CD4-positive, alpha-beta T cell treated with Interferon alpha-2 for 1 hour (primary cell): ENCODE results near the gene C16orf74.

ENCODE experiments used
- DNase-seq, 2 donors: peaks; one replicate each; pipeline ENCODE4 v3.0.0-alpha.2; 2020 to 2022

C16orf74 gene

DNA sequence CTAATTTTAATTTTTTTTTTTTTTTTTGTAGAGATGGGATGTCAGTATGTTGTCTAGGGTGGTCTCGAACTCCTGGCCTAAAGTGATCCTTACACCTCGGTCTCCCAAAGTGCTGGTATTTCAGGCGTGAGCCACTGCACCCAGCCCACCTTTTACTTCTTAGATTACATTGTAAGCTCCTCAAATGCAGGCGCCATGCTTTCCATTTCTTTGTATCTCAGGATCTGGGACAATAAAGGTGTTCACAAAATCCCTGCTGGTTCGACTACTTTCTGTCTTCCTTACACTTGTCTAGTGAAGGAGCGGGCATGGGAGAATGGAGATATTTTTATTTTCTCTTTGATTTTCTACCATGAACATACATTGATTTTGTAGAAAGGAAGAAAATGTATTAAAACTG is 23.2 kb upstream of the C16orf74 start:
- DNase-seq: no peak

DNA sequence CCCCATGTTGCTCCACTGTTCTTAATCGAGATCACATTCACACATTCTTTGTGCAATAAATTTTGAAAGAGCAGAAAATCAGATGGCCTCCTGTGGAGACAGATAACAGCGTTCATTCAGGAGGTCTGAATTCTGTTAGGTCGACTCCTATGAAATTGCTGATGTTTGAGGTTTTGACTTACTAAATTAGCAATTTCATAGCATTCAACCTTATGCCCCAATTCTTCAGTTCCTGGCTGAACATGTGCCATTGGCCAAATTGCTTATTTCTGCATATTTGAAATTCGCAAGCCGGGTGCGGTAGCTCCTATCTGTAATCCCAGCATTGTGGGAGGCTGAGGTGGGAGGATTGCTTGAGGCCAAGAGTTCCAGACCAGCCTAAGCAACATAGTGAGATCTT is 22.1 kb upstream of the C16orf74 start:
- DNase-seq: no peak

DNA sequence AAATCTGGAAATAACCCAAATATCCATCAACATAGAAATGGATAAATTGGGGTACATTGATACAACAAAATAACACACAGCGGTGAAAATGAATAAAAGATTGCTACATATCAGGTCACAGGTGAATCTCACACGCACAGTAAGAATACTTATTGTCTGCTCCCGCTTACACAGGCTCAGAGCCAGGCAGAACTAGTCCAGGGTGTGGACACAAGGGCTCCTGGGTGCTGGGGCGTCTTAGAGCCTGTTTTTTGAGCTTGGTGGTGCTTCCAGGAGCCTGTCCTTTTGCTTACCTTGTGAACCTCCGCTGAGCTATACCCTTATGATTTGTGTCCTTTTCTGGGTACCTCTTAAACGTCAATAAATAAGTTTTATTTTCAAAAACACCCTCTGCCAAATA is 19.8 kb upstream of the C16orf74 start:
- DNase-seq: no peak

DNA sequence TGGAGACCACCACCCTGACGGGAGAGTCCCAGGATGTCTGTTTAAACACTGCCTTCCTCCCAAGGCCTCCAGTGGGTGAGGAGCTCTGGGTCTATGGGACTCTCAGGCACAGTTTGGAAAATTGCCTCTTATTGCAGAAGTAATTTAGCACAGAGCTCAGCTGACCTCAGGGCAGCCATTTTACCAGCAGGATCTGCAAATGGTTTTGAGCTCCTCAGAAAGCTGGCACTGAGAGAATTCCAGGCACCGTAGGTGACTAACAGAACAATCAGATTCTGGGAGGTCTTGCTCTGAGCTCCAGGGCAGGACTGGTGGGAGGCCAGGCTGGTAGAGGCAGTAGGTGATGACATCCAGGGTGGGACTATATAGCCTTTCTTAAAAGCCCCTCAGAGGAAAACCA is 17.3 kb upstream of the C16orf74 start:
- DNase-seq: no peak

DNA sequence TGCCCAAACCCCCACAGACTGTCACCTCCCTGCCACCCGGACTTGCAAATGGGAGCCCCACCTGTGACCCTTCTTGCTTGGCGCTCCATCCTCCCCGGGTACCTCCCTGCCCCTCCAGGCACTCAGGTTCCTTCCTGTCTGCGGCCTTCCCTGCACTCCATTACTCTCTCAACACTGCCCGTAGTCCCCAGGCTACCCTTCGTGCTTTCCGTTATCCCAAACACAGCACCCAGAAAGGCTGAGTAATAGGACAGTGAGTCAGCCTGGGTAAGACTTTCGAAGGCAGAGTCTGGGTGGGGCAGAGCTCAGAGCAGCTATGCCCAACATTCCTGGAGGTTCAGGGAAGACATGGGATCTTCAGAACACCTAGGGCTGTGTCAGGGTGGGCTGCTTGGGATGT is 16.6 kb upstream of the C16orf74 start:
- no peak for DNase-seq

DNA sequence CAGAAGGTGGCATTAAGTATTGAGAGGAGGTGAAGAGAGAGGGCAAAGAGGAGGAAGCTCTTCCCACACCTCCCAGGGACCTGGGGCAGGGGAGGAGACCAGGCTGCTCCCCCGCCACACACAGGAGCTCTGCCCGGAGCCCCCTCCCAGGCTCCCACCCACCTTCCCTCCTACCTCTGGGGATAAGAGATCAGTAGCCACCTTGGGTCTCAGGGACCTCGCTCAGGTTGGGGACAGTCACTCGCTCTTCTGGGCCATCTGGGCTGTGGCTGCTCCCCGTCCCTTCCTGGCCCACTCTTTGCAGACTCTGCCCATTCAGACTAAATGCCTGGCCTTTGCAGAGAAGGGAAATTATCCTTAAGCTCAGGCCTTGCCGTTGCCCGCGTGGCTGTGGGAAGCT is 14.9 kb upstream of the C16orf74 start:
- DNase-seq: no peak

DNA sequence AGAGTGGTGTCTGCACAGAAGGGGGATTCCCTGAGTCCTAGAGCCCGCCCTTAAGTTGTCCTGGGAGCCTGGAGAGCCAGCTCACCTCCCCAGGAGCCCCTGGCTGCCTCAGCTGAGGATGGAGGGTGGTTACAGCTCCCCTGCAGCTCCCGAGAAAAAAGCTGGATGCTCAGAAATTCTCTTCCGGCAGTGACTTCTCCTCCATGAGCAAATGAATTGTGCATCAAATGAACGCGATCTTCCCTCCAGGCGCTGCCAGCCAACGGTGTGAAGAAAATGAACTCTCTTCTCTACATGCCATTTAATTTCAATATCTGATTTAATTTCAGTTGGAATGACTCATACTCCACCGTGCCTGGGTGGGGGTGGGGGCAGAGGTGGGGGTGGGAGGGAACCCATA is 14.3 kb upstream of the C16orf74 start:
- DNase-seq: no peak

DNA sequence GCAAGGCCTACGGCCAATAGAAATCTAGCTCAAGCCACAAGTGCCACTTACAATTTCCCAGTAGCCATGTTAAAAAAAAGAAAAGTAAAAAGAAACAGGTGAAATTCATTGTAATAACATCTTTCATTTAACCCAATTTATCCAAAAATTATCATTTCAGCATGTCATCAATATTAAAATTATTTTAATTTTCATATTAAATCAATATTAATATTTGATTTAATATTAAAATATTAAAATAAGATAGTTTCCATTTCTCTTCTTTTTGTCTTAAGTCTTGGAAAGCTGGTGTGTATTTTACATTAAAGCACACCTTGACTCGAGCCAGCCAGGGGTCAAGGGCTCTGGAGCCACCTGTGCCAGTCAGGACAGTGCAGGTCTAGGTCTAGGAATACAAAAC is 12.7 kb upstream of the C16orf74 start:
- DNase-seq: no peak

DNA sequence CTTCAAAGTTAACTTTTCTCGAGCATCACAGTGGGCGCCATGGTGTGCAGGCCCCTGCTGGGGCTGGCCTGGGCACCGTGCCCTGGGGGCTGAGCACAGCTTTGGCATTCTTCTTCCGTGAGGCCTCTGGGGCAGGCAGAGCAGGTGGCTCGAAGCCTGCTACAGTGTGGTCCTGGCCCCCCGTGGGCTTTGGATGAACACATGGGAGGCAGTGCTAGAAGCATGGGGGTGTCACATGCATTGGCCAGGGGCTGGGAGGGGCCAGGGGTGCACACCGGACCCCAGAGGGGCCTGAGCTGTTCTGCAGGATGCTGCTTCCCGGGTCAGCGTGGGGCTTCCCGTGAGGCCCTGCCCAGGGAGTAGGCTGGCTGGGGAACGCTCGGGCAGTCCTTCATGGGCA is 12.1 kb upstream of the C16orf74 start:
- no peak for DNase-seq

DNA sequence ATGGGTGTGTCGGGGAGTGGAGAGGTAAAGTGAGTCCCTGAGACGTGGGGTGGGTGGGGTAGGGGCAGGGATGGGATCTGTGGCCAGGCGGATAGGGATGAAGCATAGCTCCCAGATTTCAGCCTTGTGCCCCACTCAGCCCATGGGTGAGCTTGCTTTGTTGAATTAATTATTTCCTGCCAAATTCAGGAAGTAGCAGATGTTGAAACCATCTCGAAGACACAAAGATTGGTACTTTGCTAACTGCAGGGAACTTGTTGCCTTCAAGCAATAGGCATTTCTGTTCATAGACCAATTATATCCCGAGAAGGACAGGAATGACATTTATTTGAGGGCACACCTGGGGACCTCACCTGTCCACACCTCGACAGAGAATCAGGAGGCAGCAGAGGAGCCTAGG is 11.0 kb upstream of the C16orf74 start:
- DNase-seq: no peak

DNA sequence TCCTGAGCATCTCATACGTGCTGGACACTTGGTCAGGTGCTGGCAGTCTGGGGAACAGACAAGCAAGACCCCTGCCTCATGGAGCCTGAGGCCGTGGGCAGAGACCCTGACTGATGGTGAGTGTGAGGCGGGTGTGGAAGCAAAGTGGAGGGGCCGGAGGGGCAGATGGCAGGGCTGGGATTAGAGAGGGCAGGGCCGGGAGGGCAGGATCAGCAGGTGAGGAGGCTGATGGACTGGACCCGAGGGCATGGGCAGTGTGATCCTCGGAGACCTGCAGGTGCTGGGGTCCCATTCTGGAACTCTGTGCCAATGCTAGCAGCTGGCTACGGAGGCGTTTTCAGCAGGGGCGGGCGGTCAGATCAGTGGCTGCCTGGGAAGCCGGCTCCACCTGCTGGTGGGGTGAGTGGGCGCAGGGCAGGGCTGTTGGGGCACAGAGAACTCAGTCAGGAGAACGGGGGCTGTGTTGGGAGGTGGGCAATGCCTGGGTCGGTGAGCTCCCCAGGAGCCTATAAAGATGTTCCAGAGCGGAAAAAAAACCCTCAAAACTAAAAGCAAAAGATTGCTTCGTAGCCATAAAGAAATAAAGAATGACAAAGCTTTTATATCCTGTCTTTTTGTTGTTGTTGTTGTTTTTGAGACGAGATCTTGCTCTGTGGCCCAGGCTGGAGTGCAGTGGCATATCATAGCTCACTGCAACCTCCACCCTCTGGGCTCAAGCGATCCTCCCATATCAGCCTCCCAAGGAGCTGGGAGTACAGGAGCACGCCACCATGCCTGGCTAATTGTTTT is 8.9 kb upstream of the C16orf74 start:
- DNase-seq: peak; percentile 14 to 48

DNA sequence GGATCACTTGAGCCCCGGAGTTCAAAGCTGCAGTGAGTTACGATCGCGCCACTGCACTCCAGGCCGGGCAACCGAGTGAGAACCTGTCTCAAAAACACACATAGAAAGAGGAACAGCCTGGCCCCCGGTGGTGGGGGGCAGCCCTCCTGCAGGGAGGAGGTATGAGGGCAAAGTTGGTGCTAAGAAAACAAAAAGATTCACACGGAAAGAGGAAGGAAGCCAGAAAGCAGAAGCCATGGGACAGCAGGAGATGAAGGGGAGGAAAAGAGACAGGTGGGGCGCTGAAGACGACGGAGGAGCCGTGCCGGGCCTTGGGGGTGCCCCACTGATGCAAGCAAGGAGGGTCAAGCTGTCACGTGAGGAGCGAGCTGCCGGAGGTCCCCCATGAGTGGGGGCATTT is 8.2 kb upstream of the C16orf74 start:
- DNase-seq: peak in 1 of 2 donors; percentile 65

DNA sequence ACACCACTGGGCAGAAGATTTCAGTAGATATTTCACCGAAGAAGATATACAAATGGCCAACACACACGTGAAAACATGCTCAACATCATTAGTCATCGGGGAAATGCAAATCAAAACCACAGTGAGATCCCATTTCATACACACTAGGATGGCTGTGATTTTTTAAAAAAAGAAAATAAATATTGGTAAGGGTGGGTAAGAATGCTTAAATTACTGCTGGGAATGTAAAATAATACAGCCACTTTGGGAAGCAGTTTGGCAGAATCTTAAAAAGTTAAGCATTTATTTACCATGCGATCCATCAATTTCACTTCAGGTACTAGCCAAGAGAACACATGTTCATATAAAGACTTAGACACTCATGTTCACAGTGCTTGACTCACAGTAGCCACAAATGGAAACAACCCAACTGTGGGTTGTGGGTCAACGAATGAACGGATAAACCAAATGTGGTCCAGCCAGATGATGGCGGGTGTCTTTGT is 6.5 kb upstream of the C16orf74 start:
- DNase-seq: no peak

DNA sequence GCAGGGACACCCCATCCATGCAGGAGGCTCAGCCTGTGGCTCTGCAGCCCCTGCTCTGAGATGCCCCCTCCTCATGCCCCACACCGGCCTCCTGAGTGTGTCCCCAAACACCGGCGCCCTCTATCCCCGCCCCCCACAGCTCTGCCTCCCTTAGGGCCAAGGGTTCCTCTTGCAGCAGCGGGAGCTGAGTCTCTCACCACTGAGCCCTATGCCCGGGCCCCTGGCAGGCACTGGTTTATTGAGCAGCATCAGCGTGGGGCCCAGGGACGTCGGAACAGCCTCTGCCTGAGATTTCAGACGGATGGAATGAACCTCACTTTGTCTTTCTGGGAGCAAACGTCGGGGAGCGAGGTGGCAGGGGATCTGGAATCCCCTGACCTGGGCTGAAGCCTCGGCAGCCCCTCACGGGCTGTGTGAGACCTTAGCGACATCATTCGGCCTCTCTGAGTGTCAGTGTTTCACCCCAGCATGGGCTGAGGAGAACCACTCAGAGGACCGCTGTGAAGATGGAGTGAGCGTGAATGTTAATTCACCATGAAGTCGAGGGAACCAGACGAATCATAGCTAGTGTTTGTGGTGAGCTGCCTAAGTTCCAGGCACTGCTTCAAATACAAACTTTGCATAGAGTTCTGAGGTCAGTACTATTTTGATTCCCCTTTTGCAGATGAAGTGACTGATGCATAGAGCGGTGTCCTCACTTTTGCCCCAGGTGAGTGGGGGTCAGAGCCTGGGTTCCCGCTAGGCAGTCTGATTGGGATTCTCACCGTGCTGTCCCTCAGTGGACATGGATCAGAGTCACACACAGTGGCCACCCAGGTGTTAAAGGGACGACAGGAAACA is 5.3 kb upstream of the C16orf74 start:
- peak in 1 of 2 donors; percentile 31 for DNase-seq

DNA sequence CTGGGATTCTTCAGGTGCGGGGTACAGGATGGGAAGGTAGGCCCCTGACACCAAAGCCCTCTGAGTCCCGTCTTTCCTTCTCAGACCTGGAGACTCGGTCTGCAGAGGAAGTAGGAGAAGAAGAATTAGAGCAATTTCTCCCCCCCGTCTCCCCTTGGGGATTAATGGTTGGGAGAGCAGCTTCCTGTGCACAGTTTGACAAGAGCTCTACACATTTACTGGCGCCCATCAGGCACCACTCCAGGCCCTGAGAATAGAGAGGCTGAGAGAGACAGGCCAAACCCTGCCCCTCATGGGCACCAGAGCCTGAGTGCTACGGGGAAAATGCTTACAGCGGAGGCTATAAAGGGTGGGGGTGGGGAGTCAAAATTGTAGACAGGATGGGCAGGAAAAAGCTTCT is 3.5 kb upstream of the C16orf74 start:
- no peak for DNase-seq

DNA sequence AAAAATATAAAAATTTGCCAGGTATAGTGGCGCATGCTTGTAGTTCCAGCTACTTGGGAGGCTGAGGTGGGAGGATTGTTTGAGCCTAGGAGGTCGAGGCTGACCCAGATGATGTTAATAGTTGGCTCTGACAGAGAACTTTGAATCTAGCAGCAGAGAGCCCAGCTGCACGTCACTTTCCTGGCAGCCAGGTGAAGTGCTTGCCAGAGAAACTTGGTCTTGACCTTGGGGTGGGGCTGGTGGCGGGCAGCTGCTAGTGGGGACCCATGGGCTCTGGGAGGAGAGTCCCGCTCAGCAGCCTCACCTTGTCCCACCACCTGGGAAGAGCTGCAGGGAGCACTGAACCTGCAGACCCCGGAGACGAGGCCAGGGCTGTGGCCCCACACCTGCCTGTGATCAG is 3.1 kb upstream of the C16orf74 start:
- DNase-seq: no peak

DNA sequence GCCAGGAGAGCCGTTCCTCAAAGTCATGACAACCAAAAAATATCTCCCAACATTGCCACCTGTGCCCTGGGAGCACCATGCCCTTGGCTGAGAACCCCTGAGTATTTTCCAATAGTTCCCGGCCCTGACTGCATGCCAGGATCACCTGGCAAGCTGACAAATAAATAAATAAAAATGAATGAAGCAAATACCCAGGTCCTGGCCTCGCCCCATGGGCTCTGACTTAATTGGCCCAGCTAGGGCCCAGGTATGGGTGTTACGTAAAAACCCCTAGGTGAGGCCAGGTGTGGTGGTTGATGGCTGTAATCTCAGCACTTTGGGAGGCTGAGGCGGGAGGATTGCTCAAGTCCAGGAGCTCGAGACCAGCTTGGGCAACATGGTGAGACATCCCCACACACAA is 2.7 kb upstream of the C16orf74 start:
- no peak for DNase-seq

DNA sequence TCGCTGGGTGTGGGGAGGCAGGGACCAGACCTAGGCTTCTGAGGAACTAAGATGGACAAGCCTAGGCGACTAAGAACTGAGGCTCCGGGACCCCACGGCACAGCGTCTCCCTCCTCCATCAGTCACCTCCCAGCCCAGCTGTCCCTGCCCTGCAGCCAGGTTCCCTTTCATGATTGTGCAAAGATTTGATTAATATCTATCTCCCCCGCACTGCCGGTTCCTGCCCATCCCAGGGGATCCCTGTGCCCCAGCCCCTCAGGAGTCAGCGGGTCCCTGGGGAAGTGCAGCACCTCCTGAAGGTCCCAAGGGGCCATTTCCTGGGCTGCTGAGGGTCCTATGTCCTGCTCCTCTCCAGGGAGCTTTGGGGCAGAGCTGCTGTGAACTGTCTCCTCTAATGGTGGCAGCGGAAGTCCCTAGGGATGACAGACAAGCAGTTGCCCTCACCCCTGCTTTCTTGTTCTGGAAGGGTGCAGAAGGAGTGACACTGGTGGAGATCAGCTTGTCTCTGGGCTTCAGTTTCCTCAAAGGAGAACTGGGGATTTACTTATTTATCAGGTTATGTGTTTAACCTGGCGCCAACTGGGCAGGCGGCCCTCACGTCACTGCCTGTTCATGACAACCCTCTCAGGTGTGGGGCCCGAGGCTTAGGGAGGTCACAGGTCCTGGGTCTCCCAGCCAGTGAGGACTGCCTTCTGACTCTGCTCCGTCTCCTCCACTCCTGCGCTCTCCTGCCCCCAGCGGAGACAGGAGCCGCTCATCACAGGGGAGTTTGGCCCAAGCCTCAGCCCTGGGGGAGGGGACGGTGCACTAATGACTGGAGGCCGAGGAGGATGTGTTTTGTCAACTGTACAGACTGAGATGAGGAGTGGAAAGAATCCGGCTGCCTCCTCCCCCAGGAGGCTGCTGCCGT is 1.9 kb upstream of the C16orf74 start:
- no peak for DNase-seq

DNA sequence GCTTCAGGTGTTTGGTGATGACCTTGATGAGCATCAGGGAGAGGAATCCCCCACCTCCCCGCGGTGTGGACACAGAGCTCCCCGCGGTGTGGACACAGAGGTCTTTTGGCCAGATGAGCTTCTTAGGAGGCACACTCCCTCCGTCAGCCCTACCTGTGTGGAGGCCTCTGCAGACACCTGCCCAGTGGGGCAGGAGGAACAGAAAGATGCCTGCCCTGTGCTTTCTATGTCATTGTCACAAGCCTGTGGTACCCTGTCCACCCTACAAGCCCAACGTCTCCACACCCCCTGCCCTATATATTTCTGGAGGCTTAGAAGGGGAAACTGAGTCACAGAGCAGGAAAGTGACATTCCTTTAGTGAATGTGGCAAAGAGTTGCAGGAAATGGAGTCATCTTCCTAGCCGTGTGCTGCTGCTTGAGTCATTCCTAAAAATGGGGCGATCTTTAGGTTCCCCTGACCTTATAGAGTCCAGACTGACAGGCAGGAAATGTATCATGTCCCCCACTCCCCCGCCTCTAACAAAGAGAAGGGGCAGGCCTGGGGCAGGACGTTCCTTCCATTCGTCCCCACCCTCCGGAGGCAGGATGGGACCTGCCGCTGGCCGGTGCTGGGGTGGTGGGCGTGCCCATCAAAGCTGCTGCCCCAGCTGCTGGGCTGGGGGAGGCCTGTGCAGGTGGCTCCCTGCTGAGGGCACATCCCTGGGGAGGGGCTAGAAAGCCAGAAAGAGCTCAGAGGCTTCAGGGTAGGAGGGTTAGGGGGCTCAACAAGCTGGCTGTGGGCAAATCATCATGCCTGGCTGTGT is 1.0 kb upstream of the C16orf74 start:
- DNase-seq: no peak

DNA sequence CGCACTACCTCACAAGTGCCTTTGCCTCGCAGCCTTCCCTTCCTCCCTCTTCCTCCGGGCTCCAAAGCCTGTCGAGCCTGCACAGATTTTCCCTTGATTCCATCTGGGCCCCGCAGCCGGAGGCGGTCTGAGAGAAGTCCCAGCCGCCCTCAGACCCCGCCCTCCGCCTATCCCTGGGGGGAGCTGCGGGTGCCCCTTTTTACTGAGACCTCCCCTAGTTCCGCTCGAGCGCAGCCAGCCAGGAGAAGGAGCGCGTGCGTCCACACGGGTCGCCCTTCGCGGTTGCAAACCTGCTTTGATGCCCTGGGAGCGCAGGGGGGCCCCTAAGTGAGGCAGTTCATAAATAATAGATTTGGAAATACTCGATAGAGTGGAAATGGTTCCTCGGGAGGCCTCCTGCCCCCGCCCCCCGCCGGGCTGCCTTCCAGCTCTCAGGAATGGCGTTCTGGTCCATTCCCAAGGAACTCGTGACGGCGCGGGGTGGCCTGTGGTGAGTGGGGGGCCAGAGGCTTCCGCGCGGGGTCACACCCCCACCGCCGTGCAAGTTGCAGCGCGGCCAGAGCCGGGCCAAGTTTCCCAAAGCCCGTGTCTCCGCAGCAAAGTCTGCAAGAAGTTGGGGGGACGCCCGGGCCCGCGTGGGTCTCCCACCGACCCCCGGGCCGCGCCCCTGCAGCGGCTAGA is 610 bp downstream of the C16orf74 start:
- DNase-seq: peak; percentile 10 to 43

DNA sequence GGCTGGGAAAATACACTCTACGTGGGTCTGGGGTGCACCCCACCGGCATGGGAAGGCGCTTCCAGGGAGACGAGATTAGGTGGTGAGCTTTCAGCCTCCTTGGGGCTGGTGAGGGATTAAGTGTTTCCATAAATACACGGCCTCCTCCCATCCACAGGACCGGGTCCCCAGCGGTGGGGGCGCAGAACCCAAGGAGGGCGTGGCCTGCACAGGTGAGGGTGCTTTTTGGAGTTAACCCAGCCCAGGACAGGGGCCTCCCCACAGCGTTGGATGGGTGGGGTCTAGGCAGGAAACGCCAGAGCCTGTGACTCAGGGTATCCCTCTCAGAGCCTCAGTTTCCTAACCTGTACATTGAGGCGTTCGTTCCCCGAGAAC is 1.1 kb downstream of the C16orf74 start:
- no peak for DNase-seq
